Stimulated activated effector memory CD8-positive, alpha-beta T cell treated with anti-CD3 and anti-CD28 coated beads, Interleukin-12 subunit alpha, Interleukin-12 subunit beta, amount 100 ng/mL, for 72 hours (primary cell): ENCODE results near the gene ST6GALNAC2.
"Not testable (repeated sequence)": the region's sequence is repeated elsewhere in the genome, so short reads cannot be mapped to it uniquely, and the experiment has no call there.

Experiments
- ATAC-seq: fragments of 150-1000 bp; cut with Tn5 transposase; 2 replicates; pipeline ENCODE4 v1.10.0; 2021
- DNase-seq, 2 donors: peaks; one replicate each; pipeline ENCODE4 v3.0.0; 2021 to 2022; ENCODE audit warnings: low spot score in 2 of 2
- H3K27ac Mint-ChIP-seq: one replicate; pipeline ENCODE4 v1.8.0; 2022; ENCODE audit warnings: mild to moderate bottlenecking, mixed read lengths
- H3K36me3 Mint-ChIP-seq: one replicate; pipeline ENCODE4 v1.8.0; 2022; ENCODE audit warnings: mild to moderate bottlenecking, mixed read lengths
- H3K4me1 Mint-ChIP-seq: one replicate; pipeline ENCODE4 v1.8.0; 2022; ENCODE audit warnings: mixed read lengths
- H3K4me3 Mint-ChIP-seq: one replicate; pipeline ENCODE4 v1.8.0; 2022; ENCODE audit warnings: mild to moderate bottlenecking, mixed read lengths
- H3K9me3 Mint-ChIP-seq: one replicate; pipeline ENCODE4 v1.8.0; 2022; ENCODE audit warnings: mixed read lengths

ST6GALNAC2 gene

DNA sequence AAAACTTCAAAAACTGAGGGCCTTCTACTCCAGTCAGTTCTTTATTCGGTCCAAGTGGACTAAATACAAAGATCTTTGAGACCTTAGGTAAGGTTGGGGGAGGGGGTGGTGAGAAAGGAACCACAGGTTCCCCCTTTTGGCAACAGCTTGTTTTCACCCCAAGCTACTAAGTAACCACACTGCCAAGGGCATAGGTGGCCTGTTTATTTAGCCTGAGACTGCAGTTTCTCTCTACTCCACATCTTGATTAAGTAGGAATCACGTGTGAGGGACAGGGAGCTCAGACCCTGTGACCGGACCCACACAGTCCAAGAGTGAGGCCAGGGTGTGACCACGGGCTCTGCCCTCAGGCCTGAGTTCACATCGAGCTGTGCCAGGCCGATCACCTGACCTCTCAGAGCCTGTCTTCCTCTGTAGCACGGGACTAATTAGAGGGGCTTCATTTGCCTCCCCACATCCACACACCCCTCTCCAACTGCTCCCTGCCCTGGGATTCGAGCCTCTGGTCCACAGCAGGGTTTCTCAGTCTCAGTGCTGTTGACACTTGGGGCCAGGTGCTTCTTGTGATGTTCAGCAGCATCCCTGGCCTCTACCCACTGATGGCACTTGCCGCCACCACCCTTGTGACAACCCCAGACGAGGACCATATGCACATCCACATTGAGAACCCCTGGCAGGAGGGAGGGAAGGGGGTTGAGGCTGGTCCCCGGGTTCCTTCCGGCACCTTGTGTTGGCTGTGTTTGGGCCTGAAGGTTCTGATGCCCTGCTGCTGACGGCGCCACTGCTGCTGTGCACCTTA is 17.8 kb downstream of the ST6GALNAC2 start:
- no peak for ATAC-seq
- peaks cover 44% of the 10 kb centered on the region for H3K4me1 Mint-ChIP-seq
- H3K27ac Mint-ChIP-seq, result peak overlapping the region; percentile 81
- no peak overlapping the region for H3K4me3 Mint-ChIP-seq
- no peak for DNase-seq
- no peaks in the 10 kb centered on the region for H3K9me3 Mint-ChIP-seq
- peaks cover 51% of the 10 kb centered on the region for H3K36me3 Mint-ChIP-seq

DNA sequence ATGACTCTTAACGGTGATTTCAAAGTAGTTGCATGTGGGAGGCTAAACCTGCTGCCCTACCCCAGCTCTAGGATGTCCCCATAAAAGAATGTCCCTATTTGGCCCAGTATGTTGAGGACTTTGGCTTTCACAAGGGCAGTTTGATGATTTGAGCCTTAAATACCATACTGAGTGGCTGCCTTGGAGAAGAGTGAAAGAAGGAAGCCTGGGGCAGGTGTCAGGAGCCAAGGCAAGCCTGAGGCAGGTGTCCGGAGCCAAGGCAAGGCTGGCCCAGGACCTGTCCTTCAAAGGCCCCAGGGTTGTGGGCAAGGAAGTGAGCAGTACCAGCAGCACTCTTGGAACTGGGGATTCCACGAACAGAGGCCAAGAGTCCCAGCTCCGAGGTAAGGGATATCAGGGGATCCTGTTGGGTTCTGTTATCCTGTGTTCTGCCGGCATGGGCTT is 18.6 kb downstream of the ST6GALNAC2 start:
- DNase-seq, result no peak
- Mint-ChIP-seq H3K4me3 (no peak overlapping the region), H3K36me3 (peaks cover 59% of the 10 kb centered on the region), H3K27ac (peak overlapping the region; percentile 81), H3K4me1 (peaks cover 50% of the 10 kb centered on the region), H3K9me3 (no peaks in the 10 kb centered on the region)
- ATAC-seq, result no peak

DNA sequence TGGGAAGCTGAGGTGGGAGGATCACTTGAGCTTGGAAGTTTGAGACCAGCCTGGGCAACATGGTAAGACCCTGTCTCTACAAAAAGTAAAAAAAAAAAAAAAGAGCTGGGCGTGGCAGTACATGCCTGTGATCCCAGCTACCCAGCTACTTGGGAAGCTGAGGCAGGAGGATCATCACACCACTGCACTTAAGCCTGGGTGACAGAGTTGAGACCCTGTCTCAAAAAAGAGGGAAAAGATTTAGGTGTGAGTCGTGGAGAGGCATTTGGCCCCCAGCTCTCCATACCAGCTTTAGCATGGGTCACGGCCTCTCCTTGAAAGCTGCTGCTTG is 19.1 kb downstream of the ST6GALNAC2 start:
- no peak overlapping the region for H3K4me3 Mint-ChIP-seq
- no peak for ATAC-seq
- DNase-seq, result no peak
- peaks cover 54% of the 10 kb centered on the region for H3K4me1 Mint-ChIP-seq
- peaks cover 64% of the 10 kb centered on the region for H3K36me3 Mint-ChIP-seq
- no peaks in the 10 kb centered on the region for H3K9me3 Mint-ChIP-seq
- peak overlapping the region; percentile 81 for H3K27ac Mint-ChIP-seq

DNA sequence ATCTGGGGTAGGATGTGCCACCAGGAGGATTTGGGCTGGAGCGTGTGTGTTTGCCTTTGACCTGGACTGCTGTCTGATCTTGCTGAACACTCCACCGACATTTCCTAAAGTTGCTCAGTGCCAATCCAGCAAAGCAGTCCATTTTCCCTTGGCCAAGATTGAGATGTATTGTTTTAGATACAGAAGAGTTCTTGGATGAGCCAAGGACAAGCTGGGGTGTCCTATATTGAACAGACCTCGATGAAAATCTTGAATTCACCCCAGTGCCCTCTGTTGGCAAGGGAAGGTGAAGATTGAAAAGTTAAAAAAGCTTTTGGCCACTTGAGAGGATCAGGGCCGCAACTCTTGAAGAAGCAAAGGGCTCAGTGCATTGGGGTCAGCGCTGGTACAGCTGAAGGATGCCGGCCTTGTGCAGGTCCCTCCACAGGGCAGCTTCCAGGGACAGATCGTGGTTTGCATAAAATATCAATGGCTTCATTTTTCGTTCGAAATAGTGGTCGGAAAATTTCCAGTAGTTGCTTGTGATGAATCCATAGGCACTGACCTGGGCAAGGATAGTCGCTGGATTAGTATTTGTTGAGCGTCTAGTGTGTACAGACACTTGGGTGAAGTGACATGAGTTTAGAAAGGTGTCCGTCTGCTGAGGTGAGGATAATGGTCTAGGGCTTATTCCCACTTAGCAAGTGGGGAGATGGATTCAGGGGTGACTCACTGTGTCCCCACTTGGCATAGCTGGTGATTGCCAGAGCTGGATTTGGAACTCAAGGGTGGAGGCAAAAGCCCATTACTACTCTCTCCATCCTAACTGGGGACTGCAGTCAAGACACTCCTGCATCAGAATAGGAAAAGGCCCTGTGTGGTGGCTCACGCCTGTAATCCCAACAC is 19.7 kb downstream of the ST6GALNAC2 start:
- no peaks in the 10 kb centered on the region for H3K9me3 Mint-ChIP-seq
- peak overlapping the region; percentile 81 for H3K27ac Mint-ChIP-seq
- ATAC-seq, result no peak
- no peak for DNase-seq
- peaks cover 70% of the 10 kb centered on the region for H3K36me3 Mint-ChIP-seq
- peaks cover 60% of the 10 kb centered on the region for H3K4me1 Mint-ChIP-seq
- no peak overlapping the region for H3K4me3 Mint-ChIP-seq

DNA sequence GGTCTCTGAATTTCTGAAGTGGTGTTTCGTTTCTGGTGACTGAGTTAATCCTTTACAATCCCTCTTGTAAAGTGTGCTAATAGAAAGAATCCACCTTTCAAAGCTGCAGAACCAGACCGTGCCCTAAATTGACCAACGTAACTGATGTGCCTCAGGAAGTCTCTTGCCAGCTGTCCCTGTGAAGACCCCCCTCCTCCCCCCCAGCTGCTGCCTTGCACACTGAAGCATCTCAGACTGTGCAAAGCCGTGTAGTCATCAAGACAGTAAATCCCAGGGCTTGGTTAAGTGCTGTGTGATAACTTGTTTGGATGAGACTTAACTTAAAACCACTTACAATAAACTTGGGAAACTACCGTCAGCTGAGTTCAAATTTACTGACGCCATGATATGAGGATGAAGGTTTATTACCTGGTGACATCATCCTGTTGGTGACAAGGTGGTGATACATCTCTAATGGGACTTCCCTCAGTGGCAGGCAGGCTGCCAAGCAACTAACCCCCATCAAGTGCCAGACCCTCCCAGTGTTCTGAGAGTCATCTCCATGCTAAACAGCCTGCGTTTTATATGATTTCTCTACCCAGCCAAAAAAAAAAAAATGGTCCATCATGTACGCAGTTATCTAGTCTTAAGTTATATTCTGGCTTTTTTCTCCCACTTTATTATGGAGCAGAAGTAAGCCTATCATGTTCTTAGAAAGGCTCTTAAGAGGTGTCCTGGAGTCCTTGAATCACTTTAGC is 20.5 kb downstream of the ST6GALNAC2 start:
- peak overlapping the region; percentile 81 for H3K27ac Mint-ChIP-seq
- not testable (repeated sequence) for H3K9me3 Mint-ChIP-seq, DNase-seq, H3K4me3 Mint-ChIP-seq
- peak; percentile 85 for ATAC-seq
- peaks cover 78% of the 10 kb centered on the region for H3K36me3 Mint-ChIP-seq
- H3K4me1 Mint-ChIP-seq, result peaks cover 67% of the 10 kb centered on the region

DNA sequence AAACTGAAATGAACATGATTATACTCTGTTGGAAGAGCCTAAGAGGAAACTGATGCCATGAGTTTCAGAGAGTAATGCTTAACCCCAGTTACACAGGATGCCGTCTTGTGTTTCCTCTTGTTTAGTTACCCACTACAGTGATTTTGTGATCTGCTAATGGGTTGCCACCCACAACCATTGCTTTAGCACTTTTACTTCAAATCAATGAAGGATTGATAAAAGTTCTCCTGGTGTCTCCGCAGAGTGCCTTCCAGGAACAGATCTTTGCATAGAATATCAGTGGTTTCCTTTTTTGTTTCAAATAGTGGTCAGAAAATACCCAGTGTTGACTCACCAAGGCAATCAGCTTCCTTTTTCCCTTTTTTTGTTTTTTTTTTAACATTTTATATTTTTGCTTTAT is 22.3 kb downstream of the ST6GALNAC2 start:
- DNase-seq, H3K9me3 Mint-ChIP-seq: not testable (repeated sequence)
- Mint-ChIP-seq H3K36me3 (peaks cover 96% of the 10 kb centered on the region), H3K4me3 (peak overlapping the region; percentile 99), H3K27ac (peak overlapping the region; percentile 86), H3K4me1 (peaks cover 81% of the 10 kb centered on the region)
- ATAC-seq, result peak; percentile 15

DNA sequence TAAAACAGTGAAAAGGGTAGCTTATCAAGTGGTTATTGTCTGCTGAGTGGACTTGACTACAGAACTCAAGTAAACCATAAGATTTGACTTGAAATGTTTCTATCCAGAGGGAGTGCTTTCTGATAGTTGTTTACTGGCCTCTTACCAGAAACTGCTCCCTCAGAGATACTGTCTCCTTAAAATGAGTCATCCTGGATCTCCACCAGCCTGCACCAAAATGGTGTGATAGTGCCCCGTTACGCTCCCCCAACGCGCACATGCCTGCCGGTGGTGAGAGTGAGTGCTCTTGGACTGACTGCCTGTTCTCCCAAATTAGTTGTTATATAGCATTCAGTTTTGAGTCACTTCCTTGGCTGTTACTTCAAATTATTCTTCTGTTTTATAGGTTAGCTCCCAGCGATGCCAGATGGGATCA is 22.9 kb downstream of the ST6GALNAC2 start:
- H3K4me1 Mint-ChIP-seq, result peaks cover 81% of the 10 kb centered on the region
- H3K9me3 Mint-ChIP-seq, result no peaks in the 10 kb centered on the region
- H3K27ac Mint-ChIP-seq, result peak overlapping the region; percentile 86
- H3K36me3 Mint-ChIP-seq, result peaks cover 100% of the 10 kb centered on the region
- peak; percentile 53 for ATAC-seq
- DNase-seq, result no peak
- H3K4me3 Mint-ChIP-seq, result peak overlapping the region; percentile 99

DNA sequence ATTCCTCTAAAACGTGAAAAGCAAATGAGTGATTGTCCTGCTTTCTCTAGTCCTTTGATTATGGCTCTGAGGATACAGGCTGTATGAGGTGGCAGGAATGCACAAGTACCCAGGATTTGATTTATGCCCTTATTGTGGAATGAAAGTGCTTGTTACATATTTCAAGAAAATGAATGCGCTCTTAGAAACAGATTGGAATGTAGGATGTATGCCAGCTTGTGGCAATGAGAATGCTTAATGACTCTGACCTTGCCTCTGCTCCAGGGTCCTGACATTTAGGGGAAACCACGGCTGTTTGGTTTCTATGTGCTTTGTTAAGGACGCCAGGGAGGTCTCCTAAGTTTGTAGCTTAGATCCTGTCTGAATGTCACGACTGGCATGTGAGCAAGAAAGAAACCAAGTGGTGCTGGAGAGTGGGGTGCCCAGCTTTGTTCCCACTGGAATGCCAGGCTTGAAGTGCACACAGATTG is 23.8 kb downstream of the ST6GALNAC2 start:
- Mint-ChIP-seq H3K27ac (peak overlapping the region; percentile 100), H3K4me1 (peaks cover 81% of the 10 kb centered on the region), H3K4me3 (peak overlapping the region; percentile 99), H3K9me3 (no peaks in the 10 kb centered on the region), H3K36me3 (peaks cover 100% of the 10 kb centered on the region)
- DNase-seq (no peak), ATAC-seq (no peak)

DNA sequence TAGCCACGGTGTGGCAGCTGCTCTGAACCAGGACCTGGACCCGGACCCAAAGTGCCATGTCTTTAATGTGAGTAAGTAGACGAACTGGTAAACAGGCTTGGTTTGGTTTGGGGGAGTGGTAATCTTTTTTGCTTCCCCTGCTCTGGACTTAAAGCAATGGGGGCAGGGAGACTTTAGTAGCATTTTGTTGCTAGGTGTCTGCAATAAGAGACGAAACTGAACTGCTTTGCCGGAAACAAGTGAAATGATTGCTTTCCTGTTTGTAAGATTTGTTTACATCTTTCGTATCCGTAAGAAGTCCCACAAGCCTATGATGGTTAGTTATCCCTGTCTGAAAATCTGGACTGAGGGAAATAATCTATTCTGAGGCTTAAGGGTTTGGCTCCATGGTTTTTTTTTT is 24.3 kb downstream of the ST6GALNAC2 start:
- peaks cover 95% of the 10 kb centered on the region for H3K36me3 Mint-ChIP-seq
- ATAC-seq, result no peak
- peak overlapping the region; percentile 99 for H3K4me3 Mint-ChIP-seq

DNA sequence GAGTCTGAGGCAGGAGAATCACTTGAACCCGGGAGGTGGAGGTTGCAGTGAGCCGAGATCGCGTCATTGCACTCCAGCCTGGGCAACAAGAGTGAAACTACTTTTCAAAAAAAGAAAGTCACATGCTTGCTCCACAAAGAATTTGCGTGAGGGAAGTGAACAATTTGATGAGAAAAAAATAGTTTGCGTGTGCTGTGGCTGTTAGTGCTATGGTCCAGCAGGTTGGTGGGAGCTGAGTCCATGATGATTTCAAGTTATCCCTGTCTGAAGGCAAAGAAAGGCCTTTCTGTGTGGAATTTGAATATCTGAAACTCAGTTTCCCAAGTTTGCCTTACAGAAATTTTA is 24.8 kb downstream of the ST6GALNAC2 start:
- H3K27ac Mint-ChIP-seq, result peak overlapping the region; percentile 100
- ATAC-seq (no peak), DNase-seq (no peak)
- peak overlapping the region; percentile 99 for H3K4me3 Mint-ChIP-seq
- peaks cover 75% of the 10 kb centered on the region for H3K4me1 Mint-ChIP-seq
- H3K9me3 Mint-ChIP-seq, result no peaks in the 10 kb centered on the region
- peaks cover 90% of the 10 kb centered on the region for H3K36me3 Mint-ChIP-seq

More for the DNA sequence above, 24.3 kb downstream of the ST6GALNAC2 start:
- H3K27ac Mint-ChIP-seq, result peak overlapping the region; percentile 100
- H3K4me1 Mint-ChIP-seq, result peaks cover 80% of the 10 kb centered on the region
- no peak for DNase-seq
- no peaks in the 10 kb centered on the region for H3K9me3 Mint-ChIP-seq

DNA sequence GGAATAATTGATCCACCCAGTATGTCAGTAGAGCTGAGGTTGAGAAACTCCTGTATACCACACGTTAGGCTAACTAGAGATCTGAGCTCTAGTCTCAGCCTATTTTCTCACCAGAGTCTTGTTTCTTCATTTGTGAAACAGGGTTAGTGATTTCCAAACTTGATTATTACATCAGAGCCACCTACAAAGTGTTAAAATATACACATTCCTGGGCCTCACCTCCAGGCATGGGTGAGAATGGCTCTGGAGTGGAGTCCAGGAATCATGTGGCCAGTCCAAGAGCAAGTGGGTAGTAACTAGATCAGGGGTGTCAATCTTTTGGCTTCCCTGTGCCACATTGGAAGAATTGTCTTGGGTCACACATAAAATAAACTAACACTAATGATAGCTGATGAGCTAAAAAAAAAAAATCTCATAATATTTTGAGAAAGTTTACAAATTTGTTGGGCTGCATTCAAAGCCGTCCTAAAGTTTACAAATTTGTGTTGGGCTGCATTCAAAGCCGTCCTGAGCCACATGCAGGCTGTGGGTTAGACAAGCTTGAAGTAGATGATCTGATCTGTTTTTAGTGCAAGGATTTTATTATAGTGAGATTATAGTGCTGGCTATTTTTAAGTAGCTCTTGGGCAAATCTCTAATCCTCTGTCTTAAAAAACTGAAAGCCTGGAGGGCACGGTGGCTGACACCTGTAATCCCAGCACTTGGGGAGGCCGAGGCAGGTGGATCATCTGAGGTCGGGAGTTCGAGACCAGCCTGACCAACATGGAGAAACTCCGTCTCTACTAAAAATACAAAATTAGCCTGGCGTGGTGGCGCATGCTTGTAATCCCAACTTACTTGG is 25.4 kb downstream of the ST6GALNAC2 start:
- Mint-ChIP-seq H3K36me3 (peaks cover 84% of the 10 kb centered on the region), H3K4me1 (peaks cover 69% of the 10 kb centered on the region), H3K4me3 (peak overlapping the region; percentile 99), H3K27ac (peak overlapping the region; percentile 100), H3K9me3 (no peaks in the 10 kb centered on the region)
- DNase-seq (no peak), ATAC-seq (no peak)

DNA sequence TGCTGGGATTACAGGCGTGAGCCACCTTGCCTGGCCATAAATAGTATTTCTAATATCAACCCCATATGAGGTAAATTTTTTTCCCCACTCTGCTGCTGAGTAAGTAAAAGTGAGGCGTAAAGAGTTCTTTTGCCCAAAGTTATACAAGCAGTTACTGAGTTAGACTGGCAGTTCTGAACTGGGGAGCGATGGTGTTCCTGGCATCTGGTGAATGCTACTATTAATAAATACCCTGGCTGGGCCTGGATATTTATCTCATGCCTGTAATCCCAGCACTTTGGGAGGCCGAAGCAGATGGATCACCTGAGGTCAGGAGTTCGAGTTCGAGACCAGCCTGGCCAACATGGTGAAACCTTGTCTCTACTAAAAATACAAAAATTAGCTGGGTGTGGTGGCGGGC is 26.2 kb downstream of the ST6GALNAC2 start:
- not testable (repeated sequence) for H3K9me3 Mint-ChIP-seq
- Mint-ChIP-seq H3K4me3 (peak overlapping the region; percentile 99), H3K27ac (peak overlapping the region; percentile 100)

DNA sequence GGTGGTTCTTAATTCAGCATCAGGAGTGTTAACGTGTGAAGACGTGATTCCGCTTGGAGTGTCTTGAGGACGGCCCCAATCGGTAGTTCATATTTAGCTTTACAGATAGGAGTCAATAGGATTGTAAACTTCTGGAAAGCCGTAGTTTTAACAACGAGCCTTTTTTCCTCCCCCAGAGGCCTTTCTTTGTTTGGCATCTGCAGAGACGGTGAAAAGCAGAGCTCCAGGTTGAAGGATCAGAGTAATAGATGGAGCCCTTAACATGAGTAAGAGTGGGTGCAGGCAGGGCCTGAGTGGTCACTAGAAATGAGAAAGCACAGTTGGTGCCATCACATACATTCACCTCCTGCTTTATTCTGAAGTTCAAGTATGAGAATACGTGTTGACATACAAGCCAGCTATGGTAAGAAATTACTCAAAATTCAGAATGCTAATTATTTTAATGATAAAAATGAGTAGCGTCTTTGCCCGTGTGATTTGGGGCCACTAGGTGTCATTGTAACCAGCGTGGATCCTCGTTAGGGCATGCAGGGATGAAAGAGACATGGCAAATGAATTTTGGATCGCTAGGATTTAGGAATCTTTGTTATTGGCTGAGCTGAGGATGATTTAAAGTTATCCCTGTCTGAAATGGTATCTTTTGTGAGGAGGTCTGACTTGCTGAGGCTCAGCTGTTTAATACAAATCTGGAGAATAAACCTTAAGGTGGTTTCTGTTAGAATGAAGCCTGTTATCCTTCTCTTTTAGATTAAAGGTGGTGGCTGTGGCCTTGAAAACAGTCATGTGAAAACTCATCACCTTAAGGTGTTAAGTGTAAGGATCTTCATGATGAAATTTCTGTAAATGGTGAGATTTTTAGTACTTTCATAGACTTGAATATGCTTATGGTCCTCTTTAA is 27.2 kb downstream of the ST6GALNAC2 start:
- DNase-seq, result no peak
- H3K27ac Mint-ChIP-seq, result peak overlapping the region; percentile 100
- peak; percentile 70 for ATAC-seq
- H3K4me3 Mint-ChIP-seq, result peak overlapping the region; percentile 99
- peaks cover 72% of the 10 kb centered on the region for H3K4me1 Mint-ChIP-seq
- H3K36me3 Mint-ChIP-seq, result peaks cover 66% of the 10 kb centered on the region
- no peaks in the 10 kb centered on the region for H3K9me3 Mint-ChIP-seq

More for the DNA sequence above, 26.2 kb downstream of the ST6GALNAC2 start:
- ATAC-seq, DNase-seq: not testable (repeated sequence)
- Mint-ChIP-seq H3K36me3 (peaks cover 76% of the 10 kb centered on the region), H3K4me1 (peaks cover 68% of the 10 kb centered on the region)
